T-helper 9 cell (primary cell): ENCODE results near the gene KLC4.

Source experiments
- DNase-seq: peaks from one replicate; pipeline ENCODE4 v3.0.0-alpha.2; 2020
- total RNA-seq, 2 donors: gene quantifications; one replicate each; lab custom pipeline; 2026; lab: John Stamatoyannopoulos, UW

Gene KLC4
- total RNA-seq, result 16.2 to 34.4 reads per million in 2 donors

DNA sequence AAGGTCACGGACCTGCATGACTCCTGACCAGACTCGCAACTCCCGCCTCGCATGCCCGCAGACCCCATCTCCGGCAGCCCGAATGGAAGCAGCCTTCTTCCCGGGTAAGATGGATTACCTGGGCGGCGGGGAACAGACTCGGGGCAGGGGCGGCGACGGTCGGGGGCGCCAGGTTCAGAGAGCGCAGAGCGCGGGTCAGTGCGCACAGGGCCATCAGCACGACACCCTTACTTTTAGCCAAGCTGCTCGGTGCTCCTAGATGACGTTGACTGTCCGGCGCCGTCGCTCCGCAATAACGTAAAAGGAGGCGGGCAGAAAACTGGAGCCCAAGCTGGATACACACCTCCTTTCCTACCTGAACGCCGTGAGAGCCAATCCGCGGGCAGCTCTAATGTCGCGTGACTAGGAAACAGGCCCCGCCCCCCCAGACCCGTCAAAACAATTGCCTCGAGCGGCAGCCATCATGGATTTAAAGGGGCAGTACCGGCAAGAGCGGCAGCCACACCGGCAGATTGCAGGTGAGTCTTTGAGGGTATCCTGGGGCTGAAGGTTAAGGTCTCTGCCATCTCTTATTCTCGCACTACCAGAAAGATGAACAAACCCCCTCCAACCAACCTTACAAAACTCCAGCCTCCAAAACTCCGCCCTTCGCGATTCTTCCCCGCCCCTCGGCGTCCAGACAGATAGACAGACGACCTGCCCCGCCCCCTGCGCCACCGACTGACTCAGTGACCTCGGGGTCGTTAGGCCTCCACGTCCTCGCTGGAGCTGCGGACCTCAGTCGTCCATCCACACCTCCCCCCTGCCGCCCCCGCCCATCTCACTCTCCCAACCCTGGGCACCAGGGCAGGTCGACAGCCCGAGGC, at the start of gene KLC4, which contains the start of gene MRPL2:
TSS of gene KLC4 (plus strand) at position 464 of the 866 bp plus-strand sequence. CDS start 1,705 bp downstream, outside the sequence.
TSS of gene MRPL2 (minus strand) at position 267 of the 866 bp plus-strand sequence. CDS start at position 214, 53 bp downstream.
- DNase-seq, result peak; percentile 97

DNA sequence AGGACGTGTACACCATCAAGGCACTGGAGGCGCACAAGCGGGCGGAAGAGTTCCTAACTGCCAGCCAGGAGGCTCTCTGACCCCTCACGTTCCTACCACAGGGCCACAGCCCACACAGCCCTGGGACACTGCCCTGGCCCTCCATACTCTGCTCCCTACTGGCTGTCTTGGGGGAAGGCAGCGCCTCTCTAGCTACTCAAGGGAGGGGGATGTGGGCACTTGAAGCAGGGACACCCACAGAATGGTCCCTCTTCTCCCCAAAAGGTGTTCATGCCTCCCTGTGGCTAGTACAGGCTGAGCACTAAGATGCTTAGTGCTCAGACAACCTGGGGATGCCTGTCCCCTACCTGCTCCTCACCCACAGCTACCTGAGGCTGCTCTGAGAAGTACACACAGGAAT, 48.2 kb upstream of the KLC4 start:
- DNase-seq, result no peak

DNA sequence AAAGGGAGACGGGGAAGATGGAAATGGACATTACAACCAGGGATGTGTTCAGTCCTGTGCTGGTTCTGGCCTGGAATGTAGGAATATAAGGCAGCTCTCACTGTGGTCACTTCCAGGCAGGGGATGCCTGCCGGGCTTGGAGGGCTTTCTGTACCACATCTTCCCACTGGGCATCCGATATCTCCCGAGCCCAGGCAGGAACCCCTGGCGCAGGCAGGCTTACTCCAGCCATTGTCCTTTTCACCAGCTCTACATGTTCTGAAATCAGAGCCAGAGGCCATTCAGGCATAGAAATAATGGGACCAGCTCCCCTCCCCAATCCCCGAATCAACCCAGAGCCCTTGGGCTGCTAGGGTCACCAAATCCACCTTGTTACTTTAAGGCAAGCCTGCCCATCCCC, 47.1 kb upstream of the KLC4 start:
- DNase-seq, result no peak

DNA sequence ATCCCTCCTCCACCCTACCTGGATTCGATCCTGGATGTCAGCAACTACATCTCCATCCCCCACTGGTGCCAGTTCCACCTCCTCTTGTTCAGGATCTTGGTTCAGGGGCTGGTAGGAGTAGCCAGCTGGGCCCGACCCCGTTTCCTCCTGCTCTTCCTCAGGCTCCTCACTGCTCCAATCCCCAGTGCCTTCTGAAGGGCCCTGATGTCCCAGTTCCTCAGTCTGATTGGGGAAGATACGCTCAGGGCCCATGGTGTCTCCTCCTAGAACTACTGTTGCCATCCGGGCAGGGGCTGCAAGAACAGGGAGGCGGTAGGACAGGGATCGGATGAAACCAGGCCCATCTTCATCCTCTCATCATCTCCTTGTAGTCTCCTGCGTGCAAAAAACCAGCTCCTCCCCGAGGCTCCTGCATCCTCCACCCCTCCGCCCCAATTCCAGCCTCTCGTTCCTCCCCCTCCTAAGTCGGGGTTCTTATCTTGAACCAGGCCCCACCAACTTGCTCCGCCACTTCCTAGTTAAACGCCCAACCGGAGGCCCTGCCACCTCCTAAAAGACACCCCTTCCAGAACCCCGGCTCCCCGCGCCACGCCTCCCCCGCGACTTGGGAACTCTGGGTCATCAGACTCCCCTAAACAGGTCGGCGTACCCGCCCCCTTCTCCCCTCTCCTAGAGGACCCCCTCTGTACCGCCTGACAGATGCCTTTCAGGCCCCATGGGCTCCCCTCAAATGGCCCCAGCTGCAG, 46.2 kb upstream of the KLC4 start:
- DNase-seq, result no peak

DNA sequence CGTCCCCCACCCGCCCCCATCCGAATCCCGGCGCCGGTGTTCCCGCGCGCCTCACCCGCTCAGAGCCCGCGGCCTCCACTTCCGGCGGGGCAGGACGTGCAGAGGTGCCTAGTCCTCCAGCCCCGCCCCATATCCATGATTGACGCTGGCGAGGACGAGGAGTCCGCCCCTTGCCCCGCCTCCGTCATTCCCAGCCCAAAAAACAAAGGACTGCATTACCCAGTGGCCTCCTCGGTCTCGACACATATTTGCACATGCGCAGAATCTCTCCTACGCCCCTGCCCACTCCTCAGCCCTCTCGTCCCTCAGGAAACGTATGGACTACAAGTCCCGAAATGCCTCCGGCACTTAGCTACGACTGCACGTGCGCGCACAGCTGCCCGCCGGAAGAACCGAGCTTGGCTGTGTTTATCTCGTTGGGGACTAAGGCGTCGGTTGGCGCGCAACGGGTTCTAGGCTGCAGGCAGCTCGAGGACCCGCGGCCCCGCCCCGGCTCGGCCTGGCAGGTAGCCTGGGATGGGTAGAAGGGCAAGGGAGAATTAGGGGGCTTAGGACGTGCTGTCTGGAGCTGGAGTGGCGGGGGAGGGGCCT, 45.5 kb upstream of the KLC4 start, which contains the start of the genes KLHDC3 and MEA1:
TSS of gene KLHDC3 (plus strand) at position 407 of the 591 bp plus-strand sequence. CDS start 2,944 bp downstream, outside the sequence.
TSS of gene MEA1 (minus strand) at position 104 of the 591 bp plus-strand sequence. CDS start 133 bp downstream, outside the sequence.
- peak; percentile 96 for DNase-seq

DNA sequence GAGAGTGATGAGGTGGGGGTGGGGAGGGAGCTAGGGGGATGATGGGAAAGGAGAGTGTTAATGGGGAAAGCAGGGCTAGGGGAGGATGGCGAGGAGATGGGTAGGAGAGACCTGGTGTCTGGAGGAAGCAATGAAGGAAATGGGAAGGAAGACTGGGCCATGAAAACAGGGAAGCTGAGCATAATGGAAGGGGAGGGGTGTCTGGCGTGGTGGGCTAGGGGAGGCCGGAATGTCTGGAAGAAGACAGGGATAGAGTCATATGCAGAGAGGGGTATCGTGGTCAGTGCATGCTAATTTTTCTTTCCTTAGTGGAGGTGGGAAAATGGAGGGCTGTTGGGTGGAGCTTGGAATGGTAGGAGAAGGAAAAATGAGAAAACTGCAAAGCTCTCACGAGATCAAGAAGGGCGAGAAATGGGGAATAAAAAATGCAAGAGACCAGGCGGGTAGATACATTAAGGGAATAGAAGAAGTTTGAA, 45.0 kb upstream of the KLC4 start:
- no peak for DNase-seq

DNA sequence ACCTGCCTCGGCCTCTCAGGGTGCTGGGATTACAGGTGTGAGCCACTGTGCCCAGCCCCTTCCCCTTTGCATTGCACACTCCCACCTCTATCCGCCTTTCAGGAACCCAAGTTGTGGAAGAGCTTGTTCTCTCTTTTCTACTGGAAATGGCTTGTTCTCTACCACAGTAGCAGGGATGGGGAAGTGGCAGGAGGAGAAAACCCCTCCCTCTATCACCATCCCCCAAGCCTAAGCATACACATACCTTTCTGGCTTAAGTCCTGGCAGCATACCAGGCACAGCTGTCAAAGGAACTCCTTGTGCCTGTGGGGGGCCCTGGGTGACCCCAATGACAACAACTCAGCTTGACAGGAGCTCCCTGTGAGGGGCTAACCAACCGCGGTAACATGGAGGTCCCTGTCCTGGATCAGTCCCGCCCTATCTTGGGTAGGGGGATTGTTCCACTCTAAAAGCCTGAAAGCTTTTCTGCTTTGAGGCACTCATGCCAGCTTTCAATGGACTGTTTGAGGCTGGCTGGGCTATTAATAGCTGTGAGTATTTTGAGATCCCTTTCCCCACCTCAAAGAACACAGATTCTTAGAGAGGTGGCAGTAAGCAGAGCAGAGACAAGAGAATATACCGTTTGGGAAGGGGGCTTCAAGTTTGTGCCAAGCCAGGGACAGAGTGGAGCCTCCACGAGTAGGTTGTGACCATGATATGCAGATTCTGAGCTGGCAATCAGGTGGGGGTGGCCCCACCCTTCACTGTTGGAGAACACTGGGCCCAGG, 43.1 kb upstream of the KLC4 start:
- DNase-seq, result no peak

DNA sequence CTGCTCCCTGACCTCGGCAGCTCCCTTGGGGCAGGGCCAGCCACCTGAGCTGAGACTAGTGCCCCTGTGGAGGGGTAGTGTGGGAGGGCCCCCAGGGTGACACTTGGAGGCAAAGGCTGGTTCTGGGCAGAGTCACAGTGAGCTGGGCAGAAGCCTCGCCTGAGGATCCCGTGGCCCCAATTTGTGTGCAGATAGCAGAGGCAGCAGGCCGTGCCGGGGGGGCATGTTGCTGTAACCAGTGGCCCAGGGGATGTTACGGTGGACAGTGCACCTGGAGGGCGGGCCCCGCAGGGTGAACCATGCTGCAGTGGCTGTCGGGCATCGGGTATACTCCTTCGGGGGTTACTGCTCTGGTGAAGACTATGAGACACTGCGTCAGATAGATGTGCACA, 42.5 kb upstream of the KLC4 start:
- no peak for DNase-seq

DNA sequence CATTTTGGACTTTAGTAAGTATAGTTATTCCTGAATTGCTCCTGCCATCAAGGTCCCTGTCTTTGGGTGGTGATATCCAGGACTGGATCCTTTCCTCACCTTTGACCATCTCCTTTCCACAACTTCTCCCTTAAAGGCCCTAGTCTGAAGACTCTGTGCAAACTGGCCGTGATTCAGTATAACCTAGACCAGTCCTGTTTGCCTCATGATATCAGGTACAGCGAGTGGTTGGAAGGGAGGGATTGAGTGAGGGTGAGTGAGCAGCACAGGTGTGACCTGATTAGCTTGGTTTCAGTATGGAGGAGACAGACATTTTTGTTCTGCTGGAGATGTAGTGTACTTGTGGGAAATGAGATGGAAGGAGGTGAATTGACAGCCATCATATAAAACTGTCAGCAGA, 40.3 kb upstream of the KLC4 start:
- DNase-seq, result no peak

DNA sequence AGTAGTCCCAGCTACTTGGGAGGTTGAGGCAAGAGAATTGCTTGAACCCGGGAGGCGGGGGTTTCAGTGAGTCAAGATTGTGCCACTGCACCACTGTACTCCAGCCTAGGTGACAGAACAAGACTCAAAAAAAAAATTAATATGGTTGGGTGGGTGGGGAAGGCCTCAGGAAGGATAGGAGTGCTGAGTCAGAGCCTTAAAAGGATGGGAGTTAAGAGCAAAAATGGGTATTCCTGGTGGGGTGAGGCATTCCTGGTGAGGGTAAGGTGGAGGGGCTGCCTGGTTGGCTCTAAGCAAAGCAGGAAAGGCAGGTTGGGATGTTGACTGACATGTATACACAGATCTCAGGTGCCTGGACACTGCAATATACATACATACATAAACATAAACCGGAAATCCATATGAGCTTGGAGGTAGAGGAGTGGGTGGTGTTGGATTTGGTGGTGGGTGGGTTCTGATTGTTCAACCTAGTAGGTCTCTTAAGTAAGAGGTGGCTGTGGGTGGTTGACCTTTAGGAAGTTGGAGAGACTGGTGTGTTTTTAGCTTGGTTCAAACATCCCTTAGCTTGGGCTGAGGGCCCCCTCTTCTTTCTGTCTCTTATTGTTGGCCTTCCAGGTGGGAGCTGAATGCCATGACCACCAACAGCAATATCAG, 39.3 kb upstream of the KLC4 start:
- no peak for DNase-seq

DNA sequence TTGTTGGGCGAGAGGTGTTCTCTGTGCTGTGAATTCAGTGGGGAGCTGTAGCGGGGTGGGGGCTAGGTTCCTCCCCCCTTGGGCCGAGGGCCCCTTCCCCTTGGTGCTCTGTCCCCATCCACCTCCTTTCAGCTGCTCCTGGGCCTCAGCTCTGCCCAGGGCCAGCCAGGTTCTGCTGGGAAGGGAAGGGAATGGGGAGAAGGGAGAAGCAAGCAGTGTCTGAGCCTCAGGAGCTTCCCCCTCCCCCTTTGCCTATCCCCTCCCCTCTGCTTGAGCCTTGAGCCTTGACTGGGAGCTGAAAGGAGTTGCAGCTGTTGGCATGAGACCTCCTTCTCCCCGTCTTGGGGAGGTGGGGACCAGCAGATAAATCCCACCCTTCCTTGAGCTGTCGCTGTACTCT, 38.6 kb upstream of the KLC4 start:
- DNase-seq, result no peak

DNA sequence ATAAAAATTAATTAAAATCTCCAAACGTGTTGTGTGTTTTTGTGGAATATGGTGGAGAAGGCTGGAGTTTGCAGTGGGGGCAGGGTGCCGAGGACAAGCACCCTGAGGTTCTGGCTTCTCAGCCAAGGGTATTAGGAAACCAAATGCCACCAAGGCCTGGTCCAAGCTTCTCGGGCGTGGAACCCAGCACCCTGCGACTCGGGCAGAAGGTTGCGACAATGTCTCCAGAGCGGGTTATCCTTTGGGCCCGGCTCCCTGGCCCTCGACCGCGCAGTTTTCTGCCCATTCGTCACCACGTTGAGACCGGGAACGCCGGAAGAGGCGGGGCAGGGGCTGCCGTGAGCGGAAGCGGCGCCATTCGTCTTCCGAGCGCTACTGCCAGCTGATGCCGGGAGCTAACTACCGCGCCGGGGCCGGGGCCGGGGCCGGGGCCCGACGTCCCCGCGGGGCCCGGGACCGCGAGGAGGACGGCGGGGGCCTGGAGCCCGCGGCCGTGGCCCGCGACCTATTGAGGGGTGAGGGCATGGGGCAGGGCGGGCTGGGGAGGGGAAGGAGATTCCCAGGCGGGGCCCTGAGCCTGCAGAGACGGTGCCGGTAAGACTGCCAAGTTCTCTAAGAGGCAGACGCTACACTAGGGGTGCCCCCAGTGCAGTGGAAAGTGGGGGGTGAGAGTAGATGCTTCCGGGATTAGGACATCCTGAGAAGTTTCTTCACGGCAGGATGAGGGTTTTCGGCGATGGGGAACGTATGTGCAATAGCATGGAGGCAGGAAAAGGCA, 38.0 kb upstream of the KLC4 start, which contains the start of gene RRP36:
TSS of gene RRP36 (plus strand) at position 354 of the 778 bp plus-strand sequence. CDS start at position 386, 32 bp downstream.
- DNase-seq, result peak; percentile 55

DNA sequence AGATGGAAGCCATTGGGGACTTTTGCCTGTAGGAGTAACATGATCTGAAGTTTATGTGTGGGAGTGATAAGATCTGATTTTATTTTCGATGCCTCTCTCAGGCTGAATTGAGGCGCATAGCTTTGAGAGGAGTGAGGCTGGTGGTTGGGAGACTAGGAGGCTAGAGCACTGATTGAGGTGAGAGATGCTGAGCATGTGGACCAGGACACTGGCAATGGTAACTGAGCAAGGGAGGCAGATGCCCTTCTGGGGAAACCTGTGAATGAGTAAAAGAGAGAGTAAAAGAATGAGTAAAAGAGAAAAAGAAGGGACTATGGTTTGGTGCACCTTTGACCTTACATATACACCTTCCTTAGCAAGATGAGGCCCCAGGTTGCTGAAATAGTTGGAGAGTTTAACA, 35.0 kb upstream of the KLC4 start:
- DNase-seq, result no peak

DNA sequence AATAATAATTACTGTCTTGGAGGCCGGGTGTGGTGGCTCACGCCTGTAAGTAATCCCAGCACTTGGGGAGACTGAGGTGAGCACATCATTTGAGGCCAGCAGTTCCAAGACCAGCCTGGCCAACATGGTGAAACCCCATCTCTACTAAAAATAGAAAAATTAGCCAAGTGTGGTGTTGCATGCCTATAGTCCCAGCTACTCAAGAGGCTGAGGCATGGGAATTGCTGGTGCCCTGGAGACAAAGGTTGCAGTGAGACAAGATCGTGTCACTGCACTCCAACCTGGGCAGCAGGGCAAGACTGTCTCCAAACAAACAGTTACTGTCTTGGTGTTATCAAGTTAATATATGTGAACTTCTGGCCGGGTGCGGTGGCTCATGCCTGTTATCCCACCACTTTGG, 33.1 kb upstream of the KLC4 start:
- no peak for DNase-seq

DNA sequence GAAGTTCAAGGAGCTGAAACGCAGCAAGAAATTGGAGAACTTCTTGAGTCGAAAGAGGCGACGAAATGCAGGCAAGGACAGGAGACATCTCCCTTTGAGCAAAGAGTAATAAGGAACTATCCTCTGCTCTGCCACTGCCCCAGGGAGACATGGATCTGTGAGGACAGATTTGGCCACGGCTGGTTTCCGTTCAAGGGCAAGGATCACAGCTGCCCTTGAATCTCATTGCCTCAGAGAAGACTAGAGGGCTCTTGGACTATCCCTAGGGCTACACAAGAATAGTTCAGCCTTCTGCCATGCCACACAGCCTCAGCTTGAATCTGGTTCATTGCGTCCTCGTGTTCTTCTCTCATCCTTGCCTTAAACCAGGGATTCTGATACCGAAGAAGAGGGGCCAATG, 30.3 kb upstream of the KLC4 start:
- no peak for DNase-seq

DNA sequence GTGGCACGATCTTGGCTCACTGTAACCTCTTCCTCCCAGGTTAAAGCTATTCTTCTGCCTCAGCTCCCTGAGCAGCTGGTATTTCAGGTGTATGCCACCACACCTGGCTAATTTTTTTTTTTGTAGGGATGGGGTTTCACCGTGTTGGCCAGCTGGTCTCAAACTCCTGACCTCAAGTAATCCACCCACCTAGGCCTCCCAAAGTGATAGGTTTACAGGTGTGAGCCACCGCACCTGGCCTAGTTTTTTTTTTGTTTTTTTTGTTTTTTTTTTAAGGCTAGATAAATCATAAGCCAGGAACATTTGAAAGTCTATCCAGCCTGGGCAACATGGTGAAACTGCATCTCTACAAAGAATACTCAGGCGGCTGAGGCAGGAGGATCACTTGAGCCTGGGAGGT, 27.1 kb upstream of the KLC4 start:
- DNase-seq, result no peak

DNA sequence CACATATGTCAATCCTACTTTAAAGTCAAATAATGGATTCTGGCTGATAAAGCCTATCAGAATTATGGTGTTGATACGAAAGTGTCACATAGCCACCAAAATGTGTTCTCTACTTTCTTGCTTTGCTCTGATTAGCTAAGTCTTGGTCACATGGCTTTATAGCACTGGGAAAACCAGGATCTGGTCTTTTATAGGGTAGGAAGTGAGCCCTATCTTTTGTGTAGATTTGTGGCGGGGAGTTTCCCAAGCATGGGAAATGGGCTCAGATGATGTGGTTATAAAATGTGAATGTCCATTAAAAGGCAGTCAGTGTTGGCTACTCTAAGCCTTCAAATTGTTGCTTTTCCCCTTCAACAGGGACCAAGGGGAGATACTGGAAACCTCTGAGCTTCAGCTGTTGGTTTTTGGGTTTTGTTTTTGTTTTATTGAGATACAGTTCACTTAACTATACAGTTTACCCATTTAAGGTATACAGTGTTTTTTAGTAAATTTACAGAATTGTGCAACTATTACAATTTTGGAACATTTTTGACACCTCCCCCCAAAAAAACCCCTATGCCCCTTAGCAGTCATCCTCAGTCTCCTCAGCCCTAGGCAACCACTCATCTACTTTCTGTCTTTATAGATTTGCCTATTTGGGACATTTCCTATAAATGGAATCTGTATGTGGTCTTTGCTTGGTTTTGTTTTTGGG, 25.8 kb upstream of the KLC4 start:
- DNase-seq, result no peak

DNA sequence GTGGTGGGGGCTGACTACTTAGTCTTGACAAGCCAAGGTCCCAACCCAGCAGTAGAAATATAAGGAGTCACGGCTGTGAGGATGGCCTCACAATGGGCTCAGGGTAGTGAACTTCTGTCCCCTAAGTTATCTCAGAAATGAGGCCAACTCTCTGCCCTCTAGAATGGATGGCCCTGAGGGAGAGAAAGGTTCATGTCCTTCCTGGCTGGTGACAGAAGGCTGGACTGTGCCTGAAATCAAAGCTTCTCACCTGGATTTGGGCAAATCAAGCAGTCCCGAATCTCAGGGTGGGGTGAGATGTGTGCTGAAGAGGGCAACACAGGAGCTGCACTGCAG, 25.3 kb upstream of the KLC4 start:
- DNase-seq, result no peak

DNA sequence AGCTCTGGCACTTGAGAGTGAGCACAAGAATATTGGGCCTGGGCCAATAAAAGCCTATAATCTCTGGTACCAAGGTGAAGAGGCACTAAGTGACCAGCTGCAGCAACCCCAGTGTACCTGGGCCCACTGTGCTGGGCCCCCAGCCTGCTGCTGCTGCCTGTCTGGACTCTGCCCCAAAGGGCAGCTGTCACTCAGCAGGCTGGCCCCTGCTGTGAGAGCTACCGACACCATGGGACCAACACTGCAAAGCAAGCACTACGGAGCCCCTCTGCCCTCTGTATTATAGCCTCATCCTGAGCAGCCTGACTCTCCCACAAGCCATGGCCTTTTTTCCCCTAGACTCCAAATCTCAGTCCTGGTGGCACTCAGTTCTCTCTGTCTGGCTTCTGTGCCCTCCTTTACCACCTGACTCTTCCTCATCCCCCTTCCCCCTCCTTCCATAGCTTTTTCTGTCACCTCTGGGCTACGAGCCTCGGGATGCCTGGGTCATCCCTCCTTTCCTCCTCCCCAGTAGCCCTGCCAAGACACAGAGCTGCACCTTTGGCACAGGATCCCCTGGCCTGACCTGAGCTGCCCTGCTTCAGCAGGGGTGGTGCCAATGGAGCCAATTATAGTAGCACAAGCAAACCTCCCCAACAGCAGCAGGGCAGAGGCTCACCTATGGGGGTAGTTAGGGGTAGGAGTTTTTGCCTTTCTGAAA, 23.8 kb upstream of the KLC4 start:
- DNase-seq, result no peak

DNA sequence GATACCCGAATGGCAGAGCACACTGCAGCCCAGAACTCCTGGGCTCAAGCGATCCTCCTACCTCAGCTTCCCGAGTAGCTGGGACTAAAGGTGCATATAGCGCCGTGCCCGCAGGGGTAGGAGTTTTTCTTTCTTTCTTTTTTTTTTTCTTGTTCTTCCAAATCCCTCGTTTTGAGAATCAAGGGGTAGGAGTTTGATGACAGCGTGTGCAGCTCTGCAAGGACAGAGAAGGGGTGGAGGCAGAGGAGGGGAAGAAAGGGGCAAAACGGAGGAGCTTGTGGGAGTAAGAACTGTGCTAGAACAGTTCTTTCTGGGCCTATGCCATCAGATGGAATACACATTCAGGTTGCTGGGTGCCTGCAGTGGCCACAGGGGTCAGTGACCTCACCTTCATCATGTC, 22.7 kb upstream of the KLC4 start:
- no peak for DNase-seq
